ENCODE results near the gene PTTG1.

PTTG1 gene

DNA sequence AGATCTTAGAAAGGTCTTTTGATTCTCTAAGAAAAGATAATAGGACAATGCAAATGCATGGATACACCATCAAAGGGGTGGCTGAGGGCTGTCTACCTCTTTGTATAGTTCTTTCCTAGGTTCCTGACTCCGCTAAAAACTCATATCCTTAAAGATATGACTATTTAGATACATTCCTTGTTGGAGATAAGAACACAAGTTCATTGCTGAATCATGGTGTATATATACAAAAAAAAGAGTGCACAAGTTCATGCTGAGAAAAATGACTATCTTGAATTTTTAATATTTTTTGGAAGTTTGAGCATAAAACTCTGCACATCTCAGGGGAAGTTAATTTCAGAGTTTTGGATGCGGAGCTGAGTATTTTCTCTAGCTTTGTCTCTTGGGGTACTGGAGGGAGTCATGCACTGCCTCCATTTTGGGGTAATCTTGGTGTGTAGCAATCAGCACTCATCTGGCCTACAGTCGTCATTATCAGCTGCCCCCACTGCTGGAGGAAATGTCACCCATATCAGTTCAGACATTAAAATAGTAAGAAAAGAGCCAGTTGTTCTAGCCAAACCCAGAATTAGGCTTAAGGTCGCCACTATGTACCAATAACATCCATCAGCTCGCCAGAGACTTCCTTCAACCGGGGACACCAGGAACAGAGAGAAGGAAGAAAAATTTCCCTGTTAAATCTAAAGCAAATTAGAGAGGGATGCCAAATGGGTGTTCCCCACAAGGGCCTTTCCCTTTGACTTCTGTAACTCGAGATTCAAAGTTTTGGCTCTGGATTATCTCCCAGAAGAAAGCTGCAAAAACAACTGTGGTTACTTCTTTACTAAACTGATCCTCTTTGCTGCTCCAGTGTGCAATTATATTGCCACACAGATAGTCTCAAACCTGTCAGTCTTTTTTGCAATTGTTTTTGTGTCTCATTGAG, 49.0 kb downstream of the PTTG1 start:
- DNase-seq (ENCODE audit: low spot score): no peak
- FAIRE-seq: no peak

DNA sequence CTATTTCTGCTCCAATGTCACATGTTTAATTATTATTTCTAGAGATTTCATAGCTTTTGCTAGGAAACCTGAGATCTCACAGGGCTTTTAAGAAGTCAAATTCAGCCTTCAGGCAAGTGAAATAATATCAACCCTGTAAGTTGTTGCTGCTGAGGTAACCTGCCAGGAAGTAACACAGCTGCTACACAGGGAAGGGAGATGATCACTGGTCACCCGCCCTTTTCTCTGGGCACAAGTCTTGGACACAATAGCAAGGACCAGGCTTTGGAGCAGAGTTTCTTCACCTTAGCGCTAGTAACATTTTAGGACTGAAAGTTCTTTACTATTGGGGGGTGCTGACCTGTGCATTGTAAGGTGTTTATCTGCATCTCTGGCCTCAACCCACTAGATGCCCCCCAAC, 50.1 kb downstream of the PTTG1 start:
- FAIRE-seq (no peak), DNase-seq (ENCODE audit: low spot score) (no peak)

DNA sequence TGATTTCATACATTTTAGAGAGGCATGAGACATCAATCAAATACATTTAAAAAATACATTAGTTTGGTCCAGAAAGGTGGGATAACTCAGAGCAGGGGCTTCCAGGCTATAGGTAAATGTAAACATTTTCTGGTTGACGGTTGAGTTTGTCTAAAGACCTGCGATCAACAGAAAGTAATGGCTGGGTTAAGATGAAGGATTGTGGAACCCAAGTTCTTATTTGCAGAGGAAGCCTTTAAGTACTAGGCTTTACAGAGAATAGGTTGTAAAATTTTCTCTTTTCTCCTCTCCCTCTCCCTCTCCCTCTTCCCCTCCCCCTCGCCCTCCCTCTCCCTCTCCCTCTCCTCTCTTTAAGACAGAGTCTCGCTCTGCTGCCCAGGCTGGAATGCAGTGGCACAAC, 50.8 kb downstream of the PTTG1 start:
- DNase-seq (ENCODE audit: low spot score) (no peak), FAIRE-seq (no peak)

DNA sequence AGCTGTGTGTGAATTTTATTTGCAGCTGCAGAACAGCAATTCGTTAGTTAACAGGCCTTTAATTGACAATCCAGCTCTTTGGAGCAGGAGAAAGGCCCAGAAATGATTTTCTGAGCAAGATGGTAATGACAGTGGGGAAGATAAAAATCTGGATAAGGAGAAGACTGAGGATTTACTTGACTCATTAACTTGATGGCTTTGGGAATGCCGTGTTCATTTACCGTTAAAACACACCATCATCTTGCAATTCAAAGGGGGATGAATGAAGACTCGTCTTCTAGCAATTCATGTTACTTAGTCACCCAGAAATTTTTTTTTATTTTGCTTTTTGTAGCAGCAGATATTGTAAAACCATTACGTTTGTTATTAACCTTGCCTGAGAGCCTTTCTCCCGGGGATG, 52.0 kb downstream of the PTTG1 start:
- FAIRE-seq (peak; percentile 80), DNase-seq (ENCODE audit: low spot score) (peak; percentile 49)

DNA sequence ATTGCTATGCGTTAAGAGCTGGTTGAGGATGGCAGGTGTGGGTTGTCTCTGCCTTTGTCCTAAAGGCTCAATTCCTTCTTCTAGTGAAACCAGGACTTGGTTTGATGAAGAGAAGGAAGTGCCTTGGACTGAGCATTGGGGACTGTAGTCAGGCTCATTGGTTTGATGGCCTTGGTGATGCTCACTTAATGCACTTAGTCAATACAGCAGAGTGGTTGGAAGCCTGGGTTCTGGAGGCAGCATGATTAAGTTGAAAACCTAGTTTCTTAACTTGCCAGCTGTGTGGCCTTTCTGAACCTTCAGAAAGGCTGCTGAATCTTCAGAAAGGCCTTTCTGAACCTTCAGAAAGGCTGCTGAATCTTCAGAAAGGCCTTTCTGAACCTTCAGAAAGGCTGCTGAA, 52.4 kb downstream of the PTTG1 start:
- no peak for FAIRE-seq
- no peak for DNase-seq (ENCODE audit: low spot score)

DNA sequence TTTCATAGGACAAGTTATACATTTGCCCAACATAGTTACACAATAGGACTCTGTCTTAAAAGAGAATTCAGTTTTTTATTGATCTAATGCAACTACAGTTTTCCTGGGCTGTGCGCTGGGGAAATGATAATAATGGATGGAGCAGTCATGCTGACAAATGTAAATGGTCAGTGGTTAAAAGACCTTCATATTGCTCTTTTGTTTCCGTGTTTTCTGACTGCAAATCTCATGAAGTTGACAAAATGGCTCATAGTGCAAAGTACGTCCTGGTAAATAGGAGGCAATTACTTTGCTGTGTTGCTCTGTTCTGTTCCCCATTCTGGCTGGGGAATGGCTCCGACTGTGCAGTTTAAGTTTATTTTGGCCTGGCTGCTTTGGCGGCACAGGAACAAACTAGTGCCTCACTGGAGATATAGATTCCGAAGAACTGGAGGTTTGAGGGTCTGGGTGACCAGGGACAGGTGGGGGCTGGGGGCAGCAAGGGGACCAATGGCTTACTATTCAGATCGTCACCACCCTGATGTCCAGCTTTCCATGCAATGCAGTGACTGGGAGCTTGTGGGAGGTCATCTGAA, 54.3 kb downstream of the PTTG1 start:
- DNase-seq (ENCODE audit: low spot score): no peak
- no peak for FAIRE-seq

DNA sequence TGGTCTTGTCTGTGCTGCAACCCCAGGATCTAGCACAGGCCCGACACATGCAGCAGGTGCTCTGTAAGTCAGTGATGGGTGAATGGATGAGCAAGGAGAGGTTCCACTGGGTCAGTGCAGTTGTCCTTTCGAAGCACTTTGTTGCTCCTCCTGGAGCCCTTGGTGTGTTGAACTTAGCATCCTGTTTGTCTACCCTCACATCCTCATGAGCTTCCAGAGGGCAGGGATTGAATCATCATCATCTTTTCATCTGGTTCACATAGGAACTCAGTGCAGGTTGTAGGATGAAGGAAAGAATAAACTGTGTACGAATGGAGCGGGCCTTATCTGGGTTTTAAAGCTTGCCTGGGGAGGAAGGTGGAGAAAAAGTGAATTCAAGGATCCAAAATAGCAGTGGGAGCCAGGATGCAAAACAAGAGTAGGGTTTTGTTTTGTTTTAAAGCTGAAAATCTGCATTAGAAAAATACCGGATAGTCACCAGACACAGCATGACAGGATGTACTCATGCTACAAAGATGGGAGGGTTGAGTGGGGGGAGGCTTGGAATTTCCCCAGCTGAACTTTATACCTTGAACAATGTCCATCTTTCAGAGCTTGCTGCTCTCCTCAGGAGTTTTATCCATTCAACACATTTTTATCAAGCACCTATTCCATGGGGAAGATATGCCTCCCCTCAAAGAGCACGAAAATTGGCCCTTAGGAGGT, 55.8 kb downstream of the PTTG1 start:
- DNase-seq (ENCODE audit: low spot score) (peak; percentile 31), FAIRE-seq (no peak)

DNA sequence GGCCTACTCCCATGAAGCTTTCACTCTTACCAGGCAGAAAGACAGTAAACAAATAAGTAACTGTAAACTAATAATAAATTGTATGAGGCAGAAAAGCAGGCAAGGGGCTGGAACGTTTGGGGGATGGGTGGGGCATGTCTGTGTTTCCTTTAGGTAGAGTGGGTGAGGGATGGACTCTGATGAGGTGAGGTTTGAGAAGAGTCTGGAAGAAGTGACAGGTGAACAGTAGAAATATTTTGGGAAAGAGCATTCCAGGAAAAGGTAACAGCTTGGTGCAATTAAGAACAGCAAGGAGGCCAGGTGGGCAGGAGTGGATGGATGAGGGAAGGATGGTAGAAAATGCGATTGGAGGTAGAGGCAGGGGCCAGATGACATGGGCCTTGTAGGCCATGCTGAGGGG, 56.5 kb downstream of the PTTG1 start:
- FAIRE-seq: no peak
- no peak for DNase-seq (ENCODE audit: low spot score)

Measured in RCC 7860 (cell line).